ACHN (cell line): ENCODE data around the gene FHL2.
"Not testable (repeated sequence)": the region's sequence is repeated elsewhere in the genome, so short reads cannot be mapped to it uniquely, and the experiment has no call there.

Experiments
- DNase-seq: peaks from one replicate; pipeline ENCODE4 v3.0.0-alpha.2; 2015
- in situ Hi-C: cut with HindIII; loops from 2 replicates; pipeline ENCODE4 v1.10.0; 2017; ENCODE audit warnings: low sequenced_read_pairs, low pct_ligation_motif_present, low pct_unique_long_range_greater_than_20kb

FHL2 gene

GRCh38 chr2:105329561-105330495, 69.0 kb downstream of the FHL2 start, which contains the start of gene TGFBRAP1:
TSS of gene TGFBRAP1 (minus strand) at chr2:105329735. CDS start at chr2:105308301, 21,434 bp downstream.
- in situ Hi-C loops: no loop called here
- peak; percentile 66 for DNase-seq

DNA sequence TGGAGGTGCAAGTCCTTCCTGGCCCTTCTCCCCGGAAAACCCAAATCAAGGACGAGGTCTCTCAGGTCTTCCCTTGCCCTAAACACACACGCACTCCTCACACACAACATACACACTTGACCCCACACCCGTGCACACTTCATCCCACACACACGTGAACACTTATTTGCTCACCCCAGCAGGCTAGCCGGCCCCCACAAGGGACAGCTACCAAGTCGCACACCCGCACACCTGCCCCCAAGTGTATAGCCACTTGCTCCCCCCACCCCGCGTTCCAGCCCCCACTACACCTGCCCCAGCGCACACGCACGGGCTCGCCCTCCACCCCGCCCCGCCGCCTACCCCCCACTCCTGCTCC, 69.7 kb downstream of the FHL2 start:
- no peak for DNase-seq
- in situ Hi-C loops: no loop called here

DNA sequence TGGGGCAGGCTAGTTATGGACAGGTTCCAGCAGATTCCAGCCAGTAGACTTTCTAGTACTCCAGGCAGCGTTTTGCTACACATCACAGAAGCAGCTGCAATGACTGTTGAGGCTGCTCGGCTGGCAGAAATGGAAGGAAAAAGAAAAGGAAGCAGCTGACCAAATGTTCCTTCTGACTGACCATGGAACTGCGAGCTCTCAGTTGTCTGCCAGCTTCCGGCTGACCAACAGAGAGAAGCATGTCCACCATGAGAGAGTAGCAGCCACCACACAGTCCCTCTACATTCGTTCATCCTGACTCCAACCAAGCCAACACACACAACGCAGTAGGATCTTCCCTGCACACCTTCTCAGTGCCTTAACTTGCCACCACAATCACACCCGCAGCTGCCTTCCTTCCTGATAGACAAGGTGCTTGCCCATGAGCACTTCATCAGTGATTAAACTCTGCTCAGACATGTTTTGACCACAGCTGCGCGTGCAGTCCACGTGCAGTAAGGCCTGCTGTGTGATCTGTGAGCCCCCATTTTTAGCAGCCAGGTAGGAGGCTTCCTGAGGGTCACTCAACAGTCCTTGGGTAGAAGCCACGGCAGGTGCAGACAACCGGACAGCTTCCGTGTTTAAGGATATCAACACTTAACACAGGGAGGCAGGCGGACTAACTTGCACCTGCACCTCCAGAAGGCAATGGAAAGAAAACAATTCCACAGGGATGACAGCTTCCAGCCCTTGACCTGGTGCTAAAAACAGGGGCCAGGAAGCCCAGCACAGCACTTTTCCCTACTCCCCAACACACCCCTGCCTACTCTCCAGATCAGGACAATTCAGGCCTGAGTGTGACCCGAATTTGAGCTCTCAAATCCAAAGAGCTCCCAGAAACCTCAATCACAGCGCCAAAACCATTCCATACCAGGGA, 70.3 kb downstream of the FHL2 start:
- in situ Hi-C loops: no loop called here

DNA sequence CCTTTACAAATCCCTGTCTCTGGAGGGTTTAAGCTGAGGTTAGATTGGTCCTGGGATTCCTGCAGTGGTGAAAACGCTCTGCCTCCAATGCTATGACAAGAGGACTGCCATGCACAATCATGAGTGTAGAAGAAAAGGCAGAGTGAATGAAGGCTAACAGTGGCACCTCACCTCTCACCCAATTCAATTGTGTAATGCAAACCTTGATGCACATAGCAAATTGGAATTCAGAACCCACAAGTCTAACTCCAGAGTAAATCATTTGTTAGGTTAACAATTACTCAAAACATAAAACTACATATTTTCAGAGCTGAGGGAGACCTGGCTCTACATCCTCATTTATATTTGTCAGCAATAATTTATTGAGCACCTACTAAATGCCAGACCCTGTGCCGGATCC, 71.2 kb downstream of the FHL2 start:
- in situ Hi-C loops: no loop called here
- DNase-seq: peak; percentile 76

More for the DNA sequence above, 70.3 kb downstream of the FHL2 start:
- DNase-seq: peak; percentile 86

GRCh38 chr2:105327271-105327670, 71.6 kb downstream of the FHL2 start:
- DNase-seq, in situ Hi-C loops: not testable (repeated sequence)

GRCh38 chr2:105325389-105325963, 73.4 kb downstream of the FHL2 start:
- peak; percentile 32 for DNase-seq
- in situ Hi-C loops: no loop called here

GRCh38 chr2:105324732-105325131, 74.1 kb downstream of the FHL2 start:
- DNase-seq: peak; percentile 70
- in situ Hi-C loops: no loop called here

GRCh38 chr2:105324101-105324500, 74.8 kb downstream of the FHL2 start:
- in situ Hi-C loops: no loop called here
- DNase-seq: no peak

DNA sequence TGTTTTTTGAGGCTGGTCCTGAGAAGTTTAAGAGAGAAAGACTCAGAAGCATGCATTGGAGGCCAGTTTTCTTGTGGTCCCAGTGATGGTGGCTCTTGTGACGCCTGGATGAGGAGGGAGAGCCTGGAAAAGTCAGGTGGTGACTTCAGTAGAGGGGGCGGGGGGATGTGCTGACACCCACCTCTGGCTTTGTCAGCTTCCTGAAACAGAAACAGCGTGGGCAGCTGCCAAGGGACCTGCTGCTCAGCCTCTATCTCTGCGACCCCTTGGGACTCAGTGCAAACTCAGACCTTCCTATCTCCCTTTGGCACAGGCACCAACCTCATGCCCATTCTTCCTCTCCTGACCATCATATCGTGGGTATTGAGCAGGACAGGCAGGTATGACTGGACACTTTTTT, 75.7 kb downstream of the FHL2 start:
- in situ Hi-C loops: no loop called here
- no peak for DNase-seq

DNA sequence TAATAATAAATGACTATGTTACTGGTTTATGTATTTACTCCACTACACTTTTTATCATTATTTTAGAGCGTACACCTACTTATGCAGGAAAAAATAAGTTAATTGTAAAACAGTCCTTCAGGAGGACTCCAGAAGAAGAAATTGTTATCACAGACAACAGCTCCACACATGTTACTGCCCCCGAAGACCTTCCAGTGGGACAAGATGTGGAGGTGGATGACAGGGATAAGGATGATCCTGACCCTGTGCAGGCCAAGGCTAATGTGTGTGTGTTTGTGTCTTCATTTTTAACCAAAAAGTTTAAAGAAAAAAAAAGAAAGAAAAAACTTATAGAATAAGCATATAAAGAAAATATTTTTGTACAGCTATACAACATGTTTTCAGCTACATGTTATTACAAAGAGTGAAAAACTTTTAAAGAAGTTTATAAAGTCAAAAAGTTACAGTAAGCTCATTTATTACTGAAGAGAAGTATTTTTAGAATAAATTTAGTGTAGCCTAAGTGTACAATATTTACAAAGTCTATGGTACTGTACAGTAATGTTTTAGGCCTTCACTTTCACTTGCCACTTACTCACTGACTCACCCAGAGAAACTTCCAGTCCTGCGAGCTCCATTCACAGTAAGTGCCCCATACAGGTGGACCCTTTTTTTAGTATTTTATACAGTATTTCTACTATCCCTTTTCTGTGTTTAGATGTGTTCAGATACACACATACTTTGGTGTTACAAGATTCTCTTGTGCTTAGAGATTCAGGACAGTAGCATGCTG, 76.8 kb downstream of the FHL2 start:
- in situ Hi-C loops: no loop called here
- peak; percentile 42 for DNase-seq

GRCh38 chr2:105320651-105321215, 78.1 kb downstream of the FHL2 start:
- in situ Hi-C loops: no loop called here
- peak; percentile 17 for DNase-seq

- in situ Hi-C loops: no loop called here
- no peak for DNase-seq
Measured at GRCh38 chr2:105317937-105318336, 80.9 kb downstream of the FHL2 start.

- in situ Hi-C loops: no loop called here
Measured at GRCh38 chr2:105315314-105315713, 83.5 kb downstream of the FHL2 start.

GRCh38 chr2:105313877-105314276, 85.0 kb downstream of the FHL2 start:
- in situ Hi-C loops: no loop called here
- DNase-seq: no peak

More at GRCh38 chr2:105315314-105315713, 83.5 kb downstream of the FHL2 start:
- DNase-seq: no peak
